ENCODE data around the gene CNIH2. TPM values are rescaled to one million over a fixed set of nuclear protein-coding genes. Genes with fewer than 3 reads are reported as not detected.

The CNIH2 gene
- total and polyA plus RNA-seq, 2 experiments from 2014 or later, result 2.1 to 8.9 TPM

DNA sequence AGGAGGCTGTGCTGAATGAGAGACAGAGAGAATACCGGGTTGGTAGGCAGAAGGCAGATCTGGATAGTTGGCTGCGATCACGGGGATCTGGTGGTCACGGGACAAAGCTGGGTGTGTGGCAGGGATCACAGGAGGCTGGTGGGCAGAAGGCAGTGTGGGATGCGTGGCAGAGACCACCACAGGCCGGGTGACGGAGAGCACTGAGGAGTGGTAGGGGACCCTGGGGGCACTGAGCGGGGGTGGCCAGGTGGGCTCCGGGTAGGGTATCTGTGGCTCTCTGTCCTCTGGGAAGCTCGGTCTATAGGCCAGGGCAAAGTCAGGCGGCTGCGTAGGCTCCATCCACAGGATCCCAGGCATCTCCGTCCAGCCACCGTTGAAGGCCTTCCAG lies 37.5 kb downstream of the CNIH2 start:
- Histone ChIP-seq H3K4me3 (no peak overlapping the region), H3K9me3 (ENCODE audit: low read depth) (no peaks in the 10 kb centered on the region), H3K27me3 (no peaks in the 10 kb centered on the region), H3K36me3 (no peaks in the 10 kb centered on the region), H3K4me1 (ENCODE audit: low read depth) (peaks cover 28% of the 10 kb centered on the region), H3K27ac (no peak overlapping the region)
- TF ChIP-seq, protein P1, sequence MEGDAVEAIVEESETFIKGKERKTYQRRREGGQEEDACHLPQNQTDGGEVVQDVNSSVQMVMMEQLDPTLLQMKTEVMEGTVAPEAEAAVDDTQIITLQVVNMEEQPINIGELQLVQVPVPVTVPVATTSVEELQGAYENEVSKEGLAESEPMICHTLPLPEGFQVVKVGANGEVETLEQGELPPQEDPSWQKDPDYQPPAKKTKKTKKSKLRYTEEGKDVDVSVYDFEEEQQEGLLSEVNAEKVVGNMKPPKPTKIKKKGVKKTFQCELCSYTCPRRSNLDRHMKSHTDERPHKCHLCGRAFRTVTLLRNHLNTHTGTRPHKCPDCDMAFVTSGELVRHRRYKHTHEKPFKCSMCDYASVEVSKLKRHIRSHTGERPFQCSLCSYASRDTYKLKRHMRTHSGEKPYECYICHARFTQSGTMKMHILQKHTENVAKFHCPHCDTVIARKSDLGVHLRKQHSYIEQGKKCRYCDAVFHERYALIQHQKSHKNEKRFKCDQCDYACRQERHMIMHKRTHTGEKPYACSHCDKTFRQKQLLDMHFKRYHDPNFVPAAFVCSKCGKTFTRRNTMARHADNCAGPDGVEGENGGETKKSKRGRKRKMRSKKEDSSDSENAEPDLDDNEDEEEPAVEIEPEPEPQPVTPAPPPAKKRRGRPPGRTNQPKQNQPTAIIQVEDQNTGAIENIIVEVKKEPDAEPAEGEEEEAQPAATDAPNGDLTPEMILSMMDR (IDR thresholded peaks at IDR 0.05; ENCODE audit: low read depth, low read length), result no peak
- DNase-seq (ENCODE audit: low read depth in 1 of 2, low spot score in 1 of 2), result no peak

DNA sequence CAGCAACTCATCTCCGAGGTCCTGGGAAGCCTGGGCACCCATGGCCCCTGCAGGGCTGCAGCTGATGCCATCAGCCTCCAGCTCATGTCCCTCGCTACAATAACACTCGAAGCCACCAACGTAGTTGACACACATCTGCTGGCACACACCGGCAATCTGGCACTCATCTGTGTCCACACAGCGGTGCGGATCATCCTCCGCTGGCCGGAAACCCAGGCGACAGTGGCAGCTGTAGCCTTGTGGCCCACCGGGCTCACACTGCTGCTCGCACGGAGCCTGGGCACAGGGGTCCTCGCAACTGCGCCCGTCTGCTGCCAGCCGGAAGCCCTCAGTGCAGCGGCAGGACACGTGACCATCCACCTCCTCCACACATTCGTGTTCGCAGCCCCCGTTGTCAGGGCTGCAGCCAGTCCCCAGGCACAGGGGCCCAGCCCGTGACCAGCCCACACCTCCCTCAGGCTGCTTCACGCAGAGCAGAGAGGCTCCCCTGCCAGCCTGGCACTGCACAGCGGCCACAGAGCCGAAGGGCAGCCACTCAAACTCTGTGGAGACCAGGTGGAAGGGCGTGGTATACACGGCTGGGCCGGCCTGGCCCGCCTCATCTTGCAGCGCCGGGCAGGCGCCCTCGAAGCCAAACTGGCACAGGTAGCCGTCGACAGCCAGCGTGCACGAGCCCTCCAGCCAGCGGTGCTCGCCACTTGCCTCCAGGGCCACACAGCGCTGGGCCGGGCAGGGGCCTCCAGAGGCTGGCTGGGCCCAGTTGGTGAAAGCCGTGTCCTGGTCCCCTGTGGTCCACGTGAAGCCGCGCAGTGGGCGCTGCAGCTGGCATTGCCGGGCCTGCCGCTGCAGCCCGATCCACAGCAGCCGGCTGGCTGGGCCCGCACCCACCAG lies 38.2 kb downstream of the CNIH2 start:
- Histone ChIP-seq H3K9me3 (ENCODE audit: low read depth) (no peaks in the 10 kb centered on the region), H3K27ac (no peak overlapping the region), H3K36me3 (no peaks in the 10 kb centered on the region), H3K4me1 (ENCODE audit: low read depth) (peaks cover 26% of the 10 kb centered on the region), H3K27me3 (no peaks in the 10 kb centered on the region), H3K4me3 (no peak overlapping the region)
- TF ChIP-seq, protein P1 (IDR thresholded peaks at IDR 0.05; ENCODE audit: low read depth, low read length), result no peak
- DNase-seq (ENCODE audit: low read depth in 1 of 2, low spot score in 1 of 2), result peak in 1 of 2 donors; percentile 20

DNA sequence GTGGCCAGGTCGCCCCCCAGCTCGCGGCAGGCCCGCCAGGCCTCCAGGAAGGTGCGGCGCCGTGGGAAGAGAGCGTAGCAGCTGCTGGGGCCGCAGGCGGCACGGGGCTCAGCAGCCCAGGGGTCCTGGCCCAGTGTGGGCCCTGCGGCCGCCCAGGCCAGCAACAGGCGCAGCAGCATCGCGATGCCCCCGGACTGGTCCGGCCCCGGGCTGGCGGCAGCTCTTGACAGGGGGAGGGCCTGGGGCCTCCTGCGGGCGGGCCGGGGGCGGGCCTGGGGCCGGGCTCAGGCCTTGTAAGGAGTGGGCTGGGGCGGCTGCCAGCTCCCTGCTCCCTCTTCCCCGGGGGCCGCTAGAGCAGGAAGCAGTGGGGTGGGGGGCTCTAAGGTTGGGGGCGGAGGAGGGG lies 38.9 kb downstream of the CNIH2 start, which contains the start of gene CD248:
Gene CD248, minus strand, starts transcription at position 196 of the 403 bp plus-strand sequence. Its CDS starts 17 bp downstream, at position 179.
- peak; percentile 89 to 94 for DNase-seq (ENCODE audit: low read depth in 1 of 2, low spot score in 1 of 2)
- Histone ChIP-seq H3K4me3 (no peak within 1 kb of the TSS), H3K4me1 (ENCODE audit: low read depth) (peaks cover 24% of the 10 kb centered on the region), H3K27me3 (no peaks in the 10 kb centered on the region), H3K9me3 (ENCODE audit: low read depth) (no peaks in the 10 kb centered on the region), H3K36me3 (no peaks in the 10 kb centered on the region), H3K27ac (peak within 1 kb of the TSS; percentile 77)
- TF ChIP-seq, protein P1 (IDR thresholded peaks at IDR 0.05; ENCODE audit: low read depth, low read length), result no peak

DNA sequence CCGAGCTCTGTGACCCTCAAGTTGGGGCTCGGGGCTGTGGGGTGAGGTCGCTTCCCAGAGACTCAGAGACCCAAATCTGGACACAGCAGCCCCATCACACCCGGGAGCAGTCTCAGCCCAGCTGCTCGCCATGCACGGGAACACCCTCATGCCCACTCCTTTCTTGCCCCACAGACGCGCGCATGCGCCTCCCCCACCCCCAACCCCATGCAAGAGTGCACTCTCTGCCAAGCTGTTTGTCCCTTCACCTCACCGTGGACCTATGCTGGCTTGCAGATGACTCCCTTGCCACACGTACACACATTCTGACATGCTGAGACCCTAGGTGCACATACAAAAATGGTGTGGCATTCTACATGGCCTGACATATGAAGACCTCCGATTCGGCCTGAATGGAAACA lies 39.3 kb downstream of the CNIH2 start:
- no peaks in the 10 kb centered on the region for H3K36me3 ChIP-seq
- H3K27me3 ChIP-seq, result no peaks in the 10 kb centered on the region
- TF ChIP-seq, protein P1 (IDR thresholded peaks at IDR 0.05; ENCODE audit: low read depth, low read length), result no peak
- H3K27ac ChIP-seq, result peak overlapping the region; percentile 77
- H3K4me1 ChIP-seq (ENCODE audit: low read depth), result peaks cover 24% of the 10 kb centered on the region
- H3K4me3 ChIP-seq, result no peak overlapping the region
- DNase-seq (ENCODE audit: low read depth in 1 of 2, low spot score in 1 of 2), result peak; percentile 36 to 87
- no peaks in the 10 kb centered on the region for H3K9me3 ChIP-seq (ENCODE audit: low read depth)

DNA sequence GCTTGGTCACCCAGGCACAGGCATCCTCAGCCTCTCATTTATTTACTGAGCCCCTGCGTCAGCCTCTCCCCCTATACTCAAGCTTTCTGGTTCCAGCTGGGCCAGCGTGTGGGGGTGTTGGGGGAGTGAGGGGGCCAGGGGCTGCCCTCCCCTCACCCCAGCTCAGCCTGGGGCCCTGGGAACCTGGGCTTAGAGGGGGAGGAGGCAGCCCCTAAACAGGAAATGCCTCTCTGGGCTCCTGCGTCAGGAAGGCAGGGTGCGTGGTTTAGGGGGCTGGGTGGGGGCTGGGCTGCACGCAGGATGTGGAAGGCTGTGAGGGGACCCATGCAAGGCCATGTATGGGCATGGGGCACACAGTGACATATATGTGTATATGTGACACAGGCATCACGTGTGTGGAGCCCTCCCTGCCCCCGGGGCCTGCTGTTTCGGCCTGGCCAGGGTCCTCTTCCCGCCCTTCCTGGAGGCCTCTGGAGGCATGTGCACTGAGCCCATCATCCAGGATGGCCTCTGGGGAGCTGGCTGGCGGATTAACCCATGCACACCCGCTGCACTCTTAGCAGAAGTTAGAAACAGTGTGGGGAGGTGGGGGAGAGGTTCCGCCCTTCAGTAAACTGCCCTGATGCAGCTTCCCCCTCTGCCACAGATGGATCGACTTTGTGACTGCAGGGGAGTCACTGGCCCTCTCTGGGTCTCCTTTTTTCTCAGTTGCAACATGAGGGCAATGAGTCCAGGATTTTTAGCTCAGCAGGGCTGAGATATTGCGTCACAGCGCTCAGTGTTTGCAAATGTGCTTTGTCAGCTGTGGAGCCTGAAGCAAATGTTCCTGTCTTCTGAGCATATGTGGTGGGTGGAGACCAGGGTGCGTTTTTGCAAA lies 40.0 kb downstream of the CNIH2 start:
- TF ChIP-seq, protein P1 (IDR thresholded peaks at IDR 0.05; ENCODE audit: low read depth, low read length), result no peak
- no peaks in the 10 kb centered on the region for H3K27me3 ChIP-seq
- peak in 1 of 2 donors; percentile 97 for DNase-seq (ENCODE audit: low read depth in 1 of 2, low spot score in 1 of 2)
- H3K4me1 ChIP-seq (ENCODE audit: low read depth), result peaks cover 24% of the 10 kb centered on the region
- peak overlapping the region; percentile 77 for H3K27ac ChIP-seq
- no peak overlapping the region for H3K4me3 ChIP-seq
- no peaks in the 10 kb centered on the region for H3K9me3 ChIP-seq (ENCODE audit: low read depth)
- H3K36me3 ChIP-seq, result no peaks in the 10 kb centered on the region
